ENCODE data around the gene PPP2R2C.

The PPP2R2C gene

GRCh38 chr4:6404611-6405396 is 67.6 kb downstream of the PPP2R2C start:
- no peak for DNase-seq (ENCODE audit: low read depth in 3 of 3)

DNA sequence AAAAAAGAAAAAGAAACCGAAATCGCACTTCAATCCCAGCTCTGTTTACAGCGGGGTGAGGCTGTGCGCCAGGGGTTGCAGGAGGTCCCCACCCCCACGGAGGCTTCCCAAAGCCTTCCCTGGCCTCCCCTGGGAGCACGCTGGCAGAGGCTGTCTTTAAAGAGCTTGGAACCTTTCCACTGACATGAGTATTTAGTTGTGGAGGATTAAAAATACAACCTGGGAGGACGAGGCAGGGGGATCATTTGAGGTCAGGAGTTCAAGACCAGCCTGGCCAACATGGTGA is 69.1 kb downstream of the PPP2R2C start:
- DNase-seq (ENCODE audit: low read depth in 3 of 3): no peak

DNA sequence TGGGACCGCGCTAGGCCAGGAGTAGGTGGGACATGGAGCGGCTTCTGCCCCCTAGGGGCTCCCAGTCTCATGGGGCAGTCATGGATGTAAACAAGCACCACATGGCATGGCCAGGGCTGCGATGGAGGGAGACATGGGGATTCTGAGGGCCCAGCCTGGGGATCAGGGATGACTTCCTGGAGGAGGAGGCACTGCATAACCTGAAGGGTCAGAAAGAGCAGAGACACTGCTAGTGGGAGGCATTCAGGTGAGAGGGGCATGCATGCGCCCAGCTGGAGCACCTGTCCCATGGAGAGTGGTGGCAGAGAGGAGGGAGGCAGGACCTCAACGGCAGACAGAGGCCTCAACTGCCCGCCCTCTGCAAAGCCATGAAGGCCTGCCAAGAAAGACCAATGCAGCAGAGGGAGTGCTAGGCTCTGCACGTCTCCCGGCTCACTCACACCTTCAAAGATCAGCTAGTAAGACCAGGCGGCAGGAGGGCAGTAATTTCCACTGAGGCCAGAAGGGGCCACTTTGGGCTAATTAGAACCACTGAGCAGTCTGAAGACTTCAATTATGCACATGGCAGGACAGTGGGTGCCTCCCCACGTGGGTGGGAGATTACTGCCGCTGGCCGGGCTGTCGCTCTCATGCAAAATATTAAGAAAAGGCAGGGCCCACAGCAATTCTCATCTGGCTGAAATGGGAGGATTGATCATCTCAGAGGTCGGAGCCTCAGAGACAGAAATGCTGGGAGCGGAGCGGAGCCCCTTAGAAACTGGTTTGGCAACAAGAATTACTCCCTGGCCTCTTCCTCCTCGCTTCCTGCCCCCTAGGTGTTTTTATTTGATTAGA is 69.6 kb downstream of the PPP2R2C start:
- DNase-seq (ENCODE audit: low read depth in 3 of 3): no peak

- no peak for DNase-seq (ENCODE audit: low read depth in 3 of 3)
Observed at GRCh38 chr4:6401797-6402196, 70.6 kb downstream of the PPP2R2C start.

DNA sequence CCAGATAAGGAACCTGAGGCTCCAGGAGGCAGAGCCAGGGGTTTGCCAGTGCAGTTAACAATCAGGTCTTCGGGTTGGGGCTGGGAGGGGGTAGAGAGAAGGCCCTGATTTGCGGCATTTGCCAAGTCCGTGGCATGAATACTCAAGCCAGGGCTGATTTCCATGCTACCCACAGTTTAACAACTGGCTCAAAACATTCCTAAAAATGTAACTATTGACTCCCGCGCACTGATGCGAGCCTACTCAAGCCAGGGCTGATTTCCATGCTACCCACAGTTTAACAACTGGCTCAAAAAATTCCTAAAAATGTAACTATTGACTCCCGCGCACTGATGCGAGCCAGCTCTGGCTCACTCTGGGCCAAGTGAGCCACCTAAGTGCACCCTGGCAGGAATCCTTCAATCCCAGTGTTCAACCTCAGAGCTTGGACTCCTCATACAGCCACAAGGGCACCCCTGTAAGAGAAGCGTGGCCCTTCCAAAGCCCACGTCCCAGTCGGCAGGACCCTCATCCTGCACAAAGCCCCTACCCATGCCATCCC is 75.6 kb downstream of the PPP2R2C start:
- no peak for DNase-seq (ENCODE audit: low read depth in 3 of 3)

DNA sequence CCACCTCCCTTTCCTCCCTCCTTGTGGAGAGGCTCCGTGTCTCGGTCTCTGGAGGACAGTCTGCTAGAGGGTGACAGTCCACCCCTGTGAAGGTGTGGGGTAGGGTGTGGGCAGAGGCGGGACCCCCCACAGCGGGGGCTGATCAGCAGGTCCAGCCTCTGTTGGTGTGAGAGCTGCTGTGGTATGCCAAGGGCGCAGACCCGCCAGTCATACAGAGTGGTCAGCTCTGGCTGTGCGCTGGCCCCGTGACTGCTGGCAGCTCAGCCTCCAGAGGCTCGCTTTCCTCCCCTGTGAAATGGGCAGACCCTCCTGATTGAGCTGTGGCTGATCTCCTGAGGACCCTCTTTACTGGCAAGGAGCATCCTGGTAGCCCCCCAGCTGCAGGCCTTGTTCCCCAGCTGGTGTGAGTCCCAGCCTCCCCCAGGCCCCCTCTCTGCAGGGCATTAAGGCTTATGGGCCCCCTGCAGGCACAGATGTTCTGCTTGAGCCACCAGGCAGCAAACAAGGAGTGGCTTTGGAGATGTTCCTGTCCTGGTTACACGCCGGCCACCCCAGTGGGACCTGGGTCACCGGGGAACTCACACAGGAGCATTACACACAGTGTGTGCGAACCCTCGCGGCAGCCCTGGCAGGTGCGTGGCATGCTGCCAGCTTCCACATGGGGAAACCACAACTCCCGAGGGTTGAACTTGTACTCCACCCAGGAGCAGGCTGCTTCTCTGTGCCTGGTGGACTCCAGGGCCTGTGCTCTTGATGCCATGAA is 76.8 kb downstream of the PPP2R2C start:
- DNase-seq (ENCODE audit: low read depth in 3 of 3): no peak

DNA sequence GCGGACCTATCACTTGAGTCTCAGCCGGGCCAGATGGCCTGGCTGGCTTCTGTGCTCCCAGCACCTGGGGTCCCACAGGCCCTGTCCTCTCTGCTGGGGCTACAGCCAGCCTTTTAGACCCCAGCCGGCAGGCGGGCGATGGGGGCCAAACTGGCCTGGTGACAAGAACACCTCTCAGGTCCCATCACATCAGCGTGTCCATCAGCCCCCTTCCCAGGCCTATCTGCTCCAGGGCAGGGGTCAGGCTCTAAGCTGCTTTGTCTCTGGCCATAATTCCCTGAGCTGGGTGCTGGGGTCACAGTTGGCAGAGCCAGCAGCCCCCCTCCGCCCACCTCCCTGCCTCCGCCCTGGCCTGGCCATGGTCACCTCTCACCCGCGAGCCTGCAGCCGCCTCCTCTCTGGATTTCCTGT is 77.7 kb downstream of the PPP2R2C start:
- DNase-seq (ENCODE audit: low read depth in 3 of 3): no peak

DNA sequence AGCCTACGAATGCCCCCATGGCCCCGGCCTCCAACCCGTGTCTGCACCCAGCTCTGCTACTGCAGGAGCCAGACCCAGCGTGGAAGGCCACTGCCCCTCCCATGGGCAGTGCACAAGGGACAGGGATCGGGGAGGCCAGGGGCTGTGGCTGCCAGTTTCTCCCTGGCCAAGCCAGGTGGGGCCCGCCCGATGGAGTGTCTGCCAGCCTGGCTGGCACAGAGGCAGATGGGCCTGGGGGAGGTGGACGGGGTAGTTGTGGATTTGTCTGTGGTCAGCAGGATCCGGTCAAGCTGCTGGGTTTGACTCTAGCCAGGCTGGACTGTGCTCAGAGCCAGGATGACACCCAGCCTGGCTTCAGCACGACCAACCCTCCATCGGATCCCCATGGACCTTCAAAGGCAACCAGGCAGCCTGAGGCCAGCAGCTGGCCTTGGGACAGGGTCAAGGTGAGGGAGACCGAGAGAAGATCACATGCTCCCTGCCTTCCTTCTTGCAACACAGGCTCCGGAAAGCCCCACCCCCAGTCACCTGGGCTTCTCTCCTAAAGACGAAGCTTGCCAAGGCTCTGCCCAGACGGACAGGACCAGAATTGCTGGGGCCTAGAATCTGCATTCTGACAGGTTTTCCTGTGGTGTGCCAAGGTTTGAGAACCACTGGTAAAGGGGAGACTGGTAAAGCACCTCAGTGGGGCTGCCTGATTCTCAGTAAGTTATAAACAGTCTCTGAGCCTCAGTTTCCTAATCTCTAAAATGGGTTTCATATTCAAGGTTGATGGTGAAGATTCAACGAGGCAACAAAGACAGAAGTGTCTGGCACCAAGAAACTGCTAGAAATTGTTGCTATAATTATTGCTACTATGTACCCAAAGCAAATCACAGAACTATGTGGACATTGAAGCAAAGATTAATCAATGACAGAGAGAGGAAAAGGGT is 78.6 kb downstream of the PPP2R2C start:
- no peak for DNase-seq (ENCODE audit: low read depth in 3 of 3)

DNA sequence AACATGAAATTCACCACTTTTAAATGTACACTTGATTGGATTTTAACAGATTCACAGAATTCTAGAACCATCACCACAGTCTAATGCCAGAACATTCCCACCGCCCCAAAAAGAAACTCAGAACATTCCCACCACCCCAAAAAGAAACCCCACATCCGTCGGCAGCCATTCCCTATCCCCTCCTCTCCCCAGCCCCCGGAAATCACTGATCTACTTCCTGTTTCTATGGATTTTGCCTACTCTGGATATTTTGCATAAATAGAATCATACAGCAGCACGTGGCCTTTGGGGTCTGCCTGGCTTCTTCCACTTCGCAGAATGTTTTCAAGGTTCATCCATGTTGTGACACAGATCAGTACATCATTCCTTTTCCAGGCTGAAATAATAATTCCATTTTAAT is 79.3 kb downstream of the PPP2R2C start:
- DNase-seq (ENCODE audit: low read depth in 3 of 3): no peak

DNA sequence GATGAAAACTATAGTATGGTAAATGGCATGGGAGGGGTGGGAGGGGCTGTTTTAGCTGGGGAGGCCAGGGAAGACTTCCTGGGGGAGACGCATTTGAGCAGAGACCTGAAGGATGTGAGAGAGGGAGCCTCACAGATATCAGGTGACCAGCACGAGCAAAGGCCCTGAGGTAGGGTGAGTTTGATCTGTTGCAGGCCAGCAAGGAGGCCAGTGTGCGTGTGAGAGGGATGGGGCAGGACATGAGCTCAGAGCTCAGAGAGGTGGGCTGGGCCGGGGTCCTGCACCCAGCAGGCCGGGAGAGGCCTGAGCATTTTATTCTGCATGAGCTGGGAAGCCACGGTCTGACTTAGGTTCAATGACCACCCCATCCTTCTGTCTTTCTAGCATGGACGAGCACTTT is 80.0 kb downstream of the PPP2R2C start:
- DNase-seq (ENCODE audit: low read depth in 3 of 3): no peak

DNA sequence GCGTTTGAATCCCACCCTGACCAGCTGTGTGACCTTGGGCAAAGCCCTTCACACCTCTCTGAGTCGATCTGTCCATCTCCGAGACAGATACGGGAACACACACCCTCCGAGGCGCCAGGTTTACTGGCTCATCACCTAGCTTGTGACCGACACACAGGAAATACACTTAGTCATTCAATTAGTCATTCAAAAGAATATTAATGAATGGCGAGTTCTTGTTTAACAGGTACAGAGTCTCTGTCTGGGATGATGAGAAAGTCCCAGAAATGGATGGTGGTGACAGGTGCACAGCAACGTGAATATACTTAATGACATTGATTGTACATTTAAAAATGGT is 80.6 kb downstream of the PPP2R2C start:
- no peak for DNase-seq (ENCODE audit: low read depth in 3 of 3)

DNA sequence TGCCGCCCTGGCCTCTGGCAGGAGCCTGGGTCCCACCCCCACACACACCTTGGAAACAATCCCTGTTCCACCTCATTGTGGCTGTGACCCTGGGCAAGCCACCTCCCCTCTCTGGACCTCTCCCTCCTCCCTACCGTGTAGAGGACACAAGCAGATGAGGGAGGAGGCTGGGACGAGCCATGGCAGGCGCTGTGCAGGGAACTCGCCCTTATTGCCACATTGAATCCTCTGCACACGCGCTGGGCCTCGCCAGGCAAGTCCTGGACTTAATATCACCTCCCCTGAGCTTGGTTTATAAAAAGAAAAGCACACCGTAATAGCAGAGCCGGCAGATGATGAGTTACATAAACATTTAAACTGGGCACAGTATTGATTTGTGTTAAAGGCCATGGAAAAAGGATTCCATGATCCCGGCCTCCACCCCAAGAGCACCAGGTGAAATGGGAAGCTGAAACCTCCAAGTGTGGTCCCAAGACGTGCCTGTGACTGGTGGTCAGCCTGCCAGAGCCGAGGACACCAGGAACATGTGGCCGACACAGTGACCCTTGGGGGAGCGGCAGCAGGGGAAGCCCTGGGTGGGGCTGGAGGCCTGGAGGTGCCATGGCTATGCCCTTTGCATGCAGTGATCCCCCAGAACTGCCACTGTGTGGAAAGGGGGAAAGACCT is 81.1 kb downstream of the PPP2R2C start:
- no peak for DNase-seq (ENCODE audit: low read depth in 3 of 3)

DNA sequence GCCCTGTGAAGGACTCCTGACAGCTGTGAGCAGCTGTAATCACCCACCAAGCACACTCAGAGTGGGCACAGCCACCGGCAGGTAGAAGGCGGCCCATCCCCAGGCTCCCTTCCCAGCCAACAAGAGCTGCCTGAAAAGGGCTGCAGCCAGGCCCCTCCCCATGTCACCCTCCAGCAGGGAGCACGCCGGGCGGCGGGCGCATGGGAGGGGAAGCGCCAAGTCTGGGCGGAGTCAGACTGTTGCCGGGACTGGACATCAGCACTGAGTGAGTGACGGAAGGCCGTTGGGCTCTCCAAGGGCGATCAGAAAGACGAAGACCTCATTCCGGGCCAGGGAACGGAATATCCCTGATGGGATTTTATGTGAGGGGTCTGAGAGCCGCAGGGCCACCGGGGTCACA is 82.1 kb downstream of the PPP2R2C start:
- no peak for DNase-seq (ENCODE audit: low read depth in 3 of 3)

- no peak for DNase-seq (ENCODE audit: low read depth in 3 of 3)
Observed at GRCh38 chr4:6389142-6389825, 83.1 kb downstream of the PPP2R2C start.

GRCh38 chr4:6388713-6389112 is 83.7 kb downstream of the PPP2R2C start:
- DNase-seq (ENCODE audit: low read depth in 3 of 3): no peak

DNA sequence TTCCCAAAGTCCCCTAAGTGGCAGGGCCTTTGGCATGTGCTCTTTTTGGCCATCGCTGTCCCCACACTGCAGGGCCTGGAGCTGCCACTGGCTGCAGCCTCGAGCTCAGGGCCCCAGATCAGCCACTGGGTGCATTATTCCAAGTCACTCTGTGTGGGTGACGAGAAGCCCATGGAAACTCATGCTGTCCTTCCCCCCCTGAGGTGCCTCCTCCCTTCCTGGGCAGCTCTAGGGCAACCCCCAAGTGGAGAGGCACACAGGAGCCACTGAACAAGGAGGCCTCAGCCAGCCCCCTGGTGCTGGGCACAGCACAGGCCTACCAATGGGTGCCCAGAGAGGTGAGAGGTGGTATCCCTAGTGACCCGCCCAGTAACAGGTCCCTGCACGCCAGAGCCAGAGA is 84.5 kb downstream of the PPP2R2C start:
- DNase-seq (ENCODE audit: low read depth in 3 of 3): no peak

DNA sequence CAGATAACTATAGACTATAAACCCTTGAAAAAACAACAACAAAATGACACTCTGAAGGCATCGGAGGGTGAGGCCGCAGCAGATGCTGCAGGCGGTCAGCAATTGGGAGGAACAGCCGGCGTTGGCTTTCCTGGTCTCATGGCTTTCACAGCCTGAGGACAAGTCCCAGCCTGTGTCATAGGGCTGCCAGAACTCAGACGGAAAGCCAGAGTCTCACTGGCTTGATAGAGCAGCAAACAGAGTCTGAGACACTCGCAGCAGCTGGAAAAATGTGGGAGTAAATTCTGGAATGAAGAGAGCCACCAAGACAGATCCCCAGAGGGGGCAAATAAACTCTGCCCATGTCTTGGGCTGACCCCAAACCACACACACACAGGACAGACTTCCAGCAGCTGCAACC is 86.3 kb downstream of the PPP2R2C start:
- no peak for DNase-seq (ENCODE audit: low read depth in 3 of 3)

DNA sequence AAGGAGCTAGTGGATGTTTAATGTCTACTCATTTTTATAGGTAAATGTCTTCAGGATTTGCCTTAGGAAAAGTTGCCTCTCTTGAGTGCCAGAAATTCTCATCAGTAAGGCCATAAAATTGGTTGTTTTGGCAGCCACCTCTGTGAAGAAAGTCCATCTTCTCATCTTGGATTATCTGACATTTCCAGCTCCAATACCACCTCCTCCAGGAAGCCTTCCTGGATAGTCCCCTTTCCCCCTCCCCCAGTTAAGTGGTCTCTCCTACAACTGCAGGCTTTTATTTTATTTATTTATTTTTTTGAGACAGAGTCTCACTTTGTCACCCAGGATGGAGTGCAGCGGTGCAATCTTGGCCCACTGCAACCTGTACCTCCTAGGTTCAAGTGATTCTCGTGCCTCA is 87.1 kb downstream of the PPP2R2C start:
- no peak for DNase-seq (ENCODE audit: low read depth in 3 of 3)

DNA sequence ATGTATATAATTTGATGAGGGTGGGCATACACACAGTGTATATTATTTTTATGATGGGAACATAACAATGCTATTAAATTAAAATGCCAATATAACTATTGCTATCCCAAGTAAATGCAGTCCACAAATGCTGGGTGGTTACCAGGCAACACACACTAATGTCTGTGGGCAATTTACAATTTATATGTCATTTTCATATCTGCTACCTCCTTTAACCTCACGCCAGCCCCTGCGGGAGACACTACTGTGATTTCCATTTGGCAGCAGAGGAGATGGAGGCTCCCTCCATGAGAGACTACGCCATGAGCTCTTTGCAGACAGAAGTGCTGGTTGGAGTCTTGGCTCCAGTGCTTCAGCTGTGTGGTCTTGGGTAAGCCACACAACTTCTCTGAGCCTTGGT is 87.9 kb downstream of the PPP2R2C start:
- DNase-seq (ENCODE audit: low read depth in 3 of 3): no peak

DNA sequence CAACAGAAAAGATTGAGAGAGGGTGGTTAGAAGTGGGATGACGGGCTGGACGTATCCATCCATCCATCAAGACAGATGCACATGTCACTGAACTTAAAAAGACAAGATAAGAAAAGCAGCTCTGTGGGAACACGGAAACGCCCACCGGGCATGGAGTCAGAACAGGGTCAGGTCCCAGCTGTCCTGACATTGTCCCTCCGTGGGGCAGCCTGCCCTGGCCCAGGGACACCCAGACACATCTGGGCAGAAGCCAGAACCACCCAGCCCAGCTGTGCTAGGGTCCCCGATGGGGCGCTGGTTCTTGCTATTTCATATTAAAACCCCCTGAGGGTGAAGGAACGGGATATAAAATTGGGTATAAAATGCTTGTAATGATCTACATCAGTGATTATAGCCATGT is 88.5 kb downstream of the PPP2R2C start:
- no peak for DNase-seq (ENCODE audit: low read depth in 3 of 3)
